Epidermal melanocyte (primary cell): ENCODE results near the gene POLL.
A peak's percentile ranks its signal among the peaks of the same experiment; 100 is the strongest.

ENCODE experiments used
- DNase-seq: peaks from one replicate; pipeline ENCODE4 v3.0.0; 2011; ENCODE audit warnings: low spot score; ENCODE audit not compliant: insufficient read length

Gene POLL

DNA sequence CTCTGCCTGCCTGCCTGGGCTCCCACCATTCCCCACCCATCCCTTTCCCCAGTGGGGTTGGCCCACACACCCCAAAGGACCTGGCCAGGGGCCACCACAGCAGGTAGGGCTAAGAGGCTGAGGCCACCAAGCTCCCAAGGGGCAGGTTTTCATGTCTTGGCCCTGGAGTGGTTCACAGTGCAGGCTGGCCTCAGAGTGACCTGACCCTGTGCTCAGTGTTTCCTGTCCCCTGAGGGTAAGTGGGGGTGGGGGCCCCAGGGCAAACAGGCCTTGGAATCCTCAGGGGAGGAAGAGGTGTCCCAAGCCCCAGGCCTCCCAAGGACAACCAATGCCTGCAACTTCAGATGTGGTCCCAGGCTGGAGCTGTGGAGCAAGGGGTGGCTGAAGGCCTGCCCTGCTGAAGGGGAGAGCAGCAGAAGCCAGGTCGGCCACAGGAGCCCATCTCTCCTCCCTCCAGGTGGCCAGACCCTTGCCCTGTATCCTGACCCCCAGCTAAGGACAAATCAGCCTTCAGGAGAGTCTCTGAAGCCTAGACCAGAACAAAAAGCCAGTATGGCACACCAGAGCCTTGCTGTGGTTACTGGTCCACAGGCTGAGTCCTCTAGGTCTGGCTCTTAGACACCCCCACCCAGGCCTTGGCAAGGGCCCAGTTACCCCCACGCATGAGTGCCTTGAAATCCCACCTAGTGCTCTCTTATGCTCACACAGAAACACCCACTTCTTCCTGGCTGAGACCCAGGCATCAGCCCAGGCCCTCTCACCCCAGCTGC lies 27.6 kb downstream of the POLL start:
- DNase-seq: no peak

GRCh38 chr10:101559596-101560297 lies 28.3 kb downstream of the POLL start:
- no peak for DNase-seq

GRCh38 chr10:101558671-101559595 lies 29.1 kb downstream of the POLL start:
- peak; percentile 11 for DNase-seq

DNA sequence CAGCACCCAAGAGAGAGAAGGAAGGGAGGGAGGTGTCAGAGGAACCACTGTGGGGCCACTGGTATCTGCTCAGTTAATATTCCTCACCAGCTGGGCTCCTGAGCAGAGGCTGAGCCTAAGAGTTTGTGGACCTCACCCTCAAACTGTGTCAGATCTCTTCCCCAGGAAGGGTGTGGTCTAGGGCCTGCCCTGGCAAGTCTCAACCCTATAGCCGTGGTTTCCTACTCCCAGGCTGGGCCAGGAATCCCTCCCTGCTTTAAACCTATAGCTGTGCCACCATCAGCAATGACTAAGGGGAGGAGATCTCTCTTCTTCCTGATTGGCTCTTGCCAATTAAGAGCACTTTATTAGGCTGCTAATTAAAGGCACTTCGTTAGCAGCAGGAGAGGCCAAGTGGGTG lies 29.9 kb downstream of the POLL start:
- peak; percentile 11 for DNase-seq

- no peak for DNase-seq
Observed at GRCh38 chr10:101557541-101557940, 30.5 kb downstream of the POLL start.

GRCh38 chr10:101552442-101552841 lies 35.6 kb downstream of the POLL start:
- DNase-seq: no peak

DNA sequence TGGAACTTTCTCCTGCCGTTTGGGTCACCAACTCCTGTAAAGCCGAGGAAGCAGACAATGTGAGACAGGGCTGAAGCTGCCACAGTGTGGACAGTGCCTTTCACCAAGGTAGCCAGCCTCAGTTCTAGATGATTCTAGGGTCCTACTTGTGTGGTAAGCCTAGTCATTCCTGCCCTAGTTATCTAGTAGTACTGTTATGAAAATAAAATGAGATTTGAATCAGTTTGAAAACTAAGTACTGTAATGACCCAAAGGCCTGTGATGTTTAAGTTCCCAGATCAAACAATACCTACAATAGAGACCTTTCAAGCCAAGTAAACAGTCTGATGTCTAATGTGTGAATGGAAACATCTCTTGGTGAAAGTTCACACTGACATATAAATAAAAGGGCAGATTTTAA lies 37.1 kb downstream of the POLL start:
- DNase-seq: no peak

- DNase-seq: no peak
Observed at GRCh38 chr10:101545898-101546297, 42.2 kb downstream of the POLL start.

DNA sequence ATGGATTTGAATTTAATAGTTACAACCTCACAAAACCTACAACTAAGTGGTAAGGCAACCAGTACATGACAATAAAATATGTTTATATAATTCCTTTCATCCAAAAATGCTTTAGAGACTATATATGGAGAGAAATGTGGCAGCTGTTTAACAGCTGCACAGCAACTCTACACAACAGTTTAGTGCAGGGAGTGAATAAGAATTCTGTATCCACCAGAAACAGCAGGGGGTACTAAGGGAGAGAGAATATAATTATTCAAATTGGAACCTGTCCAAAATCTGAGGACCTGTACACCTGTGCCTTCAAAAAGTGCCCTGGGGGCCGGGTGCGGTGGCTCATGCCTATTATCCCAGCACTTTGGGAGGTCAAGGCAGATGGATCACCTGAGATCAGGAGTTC lies 49.6 kb downstream of the POLL start:
- DNase-seq: no peak

DNA sequence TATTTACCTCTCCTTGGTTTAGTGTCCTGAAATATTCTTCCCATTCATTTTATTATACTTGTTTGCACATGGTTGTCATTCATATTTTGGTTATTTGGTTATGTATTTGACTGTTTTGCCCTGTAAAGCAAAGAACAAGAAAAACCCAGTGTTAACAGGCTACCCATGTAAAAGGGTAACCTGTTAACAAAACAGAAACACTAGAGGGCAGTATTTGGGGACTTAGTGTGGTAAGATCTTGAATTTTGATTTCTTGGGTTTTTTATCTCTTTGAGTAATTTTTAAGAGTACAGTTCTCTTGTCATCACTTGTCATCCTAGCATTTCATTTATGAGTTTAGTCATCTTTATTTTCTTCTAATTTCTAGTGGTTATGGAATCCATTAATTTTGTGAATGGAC lies 51.3 kb downstream of the POLL start:
- no peak for DNase-seq

DNA sequence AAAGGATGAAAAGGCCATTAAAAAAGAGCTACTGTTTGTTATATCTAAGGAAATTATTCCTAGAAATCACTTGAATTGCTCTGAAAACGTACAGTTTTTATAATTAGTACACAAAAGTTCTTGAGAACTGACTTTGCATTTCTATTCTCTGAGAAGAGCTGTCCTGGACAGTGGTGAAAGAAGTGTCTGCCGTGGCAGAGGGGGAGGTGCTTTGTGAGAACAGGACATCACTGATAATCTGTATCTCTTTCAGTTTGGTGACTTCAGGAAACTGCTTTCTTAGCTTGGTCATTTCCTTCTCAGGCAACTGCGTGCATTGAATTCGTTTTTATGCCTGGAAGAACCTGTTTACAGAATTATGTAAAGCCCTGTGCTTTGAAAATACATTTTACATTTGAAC lies 52.1 kb downstream of the POLL start:
- DNase-seq: no peak

- no peak for DNase-seq
Observed at GRCh38 chr10:101529725-101530553, 58.1 kb downstream of the POLL start.

DNA sequence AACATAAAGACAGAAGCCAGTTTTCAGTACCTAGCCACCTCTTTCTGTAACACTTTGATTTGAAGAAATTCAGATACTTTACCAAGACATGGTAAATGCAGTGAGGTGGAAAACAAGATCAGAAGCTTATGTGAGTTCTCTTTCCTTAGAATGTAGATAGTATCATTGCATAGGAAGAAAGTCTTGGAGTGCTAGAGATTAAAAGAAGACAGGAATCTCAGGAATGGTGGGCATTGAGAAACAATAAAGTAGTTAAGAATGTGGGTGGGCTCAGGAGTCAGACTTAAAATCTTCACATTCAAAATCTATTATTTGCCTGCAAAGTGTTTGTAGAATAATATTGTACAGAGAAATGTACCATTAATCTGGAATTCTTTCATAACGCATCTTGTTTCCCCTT lies 58.9 kb downstream of the POLL start:
- DNase-seq: no peak
